Endothelial cell (in vitro differentiated cells): ENCODE data around the gene EDEM1. TPM values are rescaled to one million over a fixed set of nuclear protein-coding genes. Genes with fewer than 3 reads are reported as not detected.
"Not testable (repeated sequence)": the region's sequence is repeated elsewhere in the genome, so short reads cannot be mapped to it uniquely, and the experiment has no call there.

Experiments
- DNase-seq: peaks from one replicate; pipeline ENCODE4 v3.0.0; 2021; ENCODE audit warnings: low spot score
- H3K27ac Mint-ChIP-seq: one replicate; pipeline ENCODE4 v1.8.0; 2021; ENCODE audit warnings: mixed read lengths, inconsistent platforms; ENCODE audit not compliant: unreplicated experiment
- H3K27me3 Mint-ChIP-seq: one replicate; pipeline ENCODE4 v1.8.0; 2021; ENCODE audit warnings: mild to moderate bottlenecking, moderate library complexity, mixed read lengths, inconsistent platforms; ENCODE audit not compliant: unreplicated experiment
- H3K36me3 Mint-ChIP-seq: one replicate; pipeline ENCODE4 v1.8.0; 2021; ENCODE audit warnings: mild to moderate bottlenecking, low read depth, mixed read lengths, inconsistent platforms; ENCODE audit not compliant: unreplicated experiment
- H3K4me1 Mint-ChIP-seq: one replicate; pipeline ENCODE4 v1.8.0; 2021; ENCODE audit warnings: mild to moderate bottlenecking, mixed read lengths, inconsistent platforms; ENCODE audit not compliant: unreplicated experiment
- H3K4me3 Mint-ChIP-seq: one replicate; pipeline ENCODE4 v1.8.0; 2021; ENCODE audit warnings: mild to moderate bottlenecking, mixed read lengths, inconsistent platforms; ENCODE audit not compliant: unreplicated experiment
- H3K9me3 Mint-ChIP-seq: one replicate; pipeline ENCODE4 v1.8.0; 2021; ENCODE audit warnings: mixed read lengths, inconsistent platforms; ENCODE audit not compliant: unreplicated experiment
- CTCF ChIP-seq: fragments of 200-600 bp; sonication (generic); IDR thresholded peaks from one replicate; pipeline ENCODE4 v1.5.0; 2021; ENCODE audit warnings: antibody characterized with exemption; ENCODE audit not compliant: unreplicated experiment
- total RNA-seq: library from RNA; stranded (reverse); fragmentation: NEBNext Ultra II Directional; extraction: Animal tissue kit (Norgen Biotek cat#: 25700); gene quantifications from one replicate; pipeline ENCODE4 v1.2.1, GENCODE V29; 2021; ENCODE audit not compliant: unreplicated experiment

The EDEM1 gene
- total RNA-seq, 1 donor from 2014 or later, result 18.2 TPM

DNA sequence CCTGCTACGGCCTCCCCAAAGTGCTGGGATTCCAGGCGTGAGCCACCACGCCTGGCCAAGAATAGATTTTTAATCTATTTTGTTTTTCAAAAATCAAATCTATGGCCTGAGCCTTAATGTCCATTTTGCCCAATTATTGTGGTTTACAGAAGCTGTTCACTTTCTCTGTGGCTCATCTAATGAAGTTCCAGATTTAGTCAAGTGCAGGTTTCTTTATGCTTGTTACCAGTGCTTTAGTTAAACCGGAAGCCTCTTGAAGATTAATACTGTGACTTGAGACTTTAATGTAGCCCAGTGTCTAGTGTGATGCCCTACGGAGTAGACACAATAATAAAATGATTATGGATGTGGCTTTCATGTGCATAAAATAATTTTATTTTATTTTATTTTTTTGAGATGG is 16.5 kb upstream of the EDEM1 start:
- Mint-ChIP-seq H3K27ac (no peak overlapping the region), H3K36me3 (peaks cover 5% of the 10 kb centered on the region), H3K9me3 (no peaks in the 10 kb centered on the region), H3K4me3 (no peak overlapping the region), H3K27me3 (no peaks in the 10 kb centered on the region), H3K4me1 (peaks cover 3% of the 10 kb centered on the region)
- DNase-seq, result no peak
- no peak for TF ChIP-seq CTCF

GRCh38 chr3:5172018-5172417 is 15.5 kb upstream of the EDEM1 start:
- TF ChIP-seq CTCF, result no peak
- Mint-ChIP-seq H3K4me3 (no peak overlapping the region), H3K9me3 (no peaks in the 10 kb centered on the region), H3K36me3 (peaks cover 5% of the 10 kb centered on the region), H3K27me3 (no peaks in the 10 kb centered on the region), H3K27ac (no peak overlapping the region), H3K4me1 (no peaks in the 10 kb centered on the region)
- DNase-seq, result no peak

- not testable (repeated sequence) for H3K9me3 Mint-ChIP-seq, H3K4me3 Mint-ChIP-seq, H3K27me3 Mint-ChIP-seq, H3K36me3 Mint-ChIP-seq, H3K4me1 Mint-ChIP-seq, DNase-seq
- H3K27ac Mint-ChIP-seq, result peak overlapping the region; percentile 38
Measured at GRCh38 chr3:5179036-5179435, 8.5 kb upstream of the EDEM1 start.

DNA sequence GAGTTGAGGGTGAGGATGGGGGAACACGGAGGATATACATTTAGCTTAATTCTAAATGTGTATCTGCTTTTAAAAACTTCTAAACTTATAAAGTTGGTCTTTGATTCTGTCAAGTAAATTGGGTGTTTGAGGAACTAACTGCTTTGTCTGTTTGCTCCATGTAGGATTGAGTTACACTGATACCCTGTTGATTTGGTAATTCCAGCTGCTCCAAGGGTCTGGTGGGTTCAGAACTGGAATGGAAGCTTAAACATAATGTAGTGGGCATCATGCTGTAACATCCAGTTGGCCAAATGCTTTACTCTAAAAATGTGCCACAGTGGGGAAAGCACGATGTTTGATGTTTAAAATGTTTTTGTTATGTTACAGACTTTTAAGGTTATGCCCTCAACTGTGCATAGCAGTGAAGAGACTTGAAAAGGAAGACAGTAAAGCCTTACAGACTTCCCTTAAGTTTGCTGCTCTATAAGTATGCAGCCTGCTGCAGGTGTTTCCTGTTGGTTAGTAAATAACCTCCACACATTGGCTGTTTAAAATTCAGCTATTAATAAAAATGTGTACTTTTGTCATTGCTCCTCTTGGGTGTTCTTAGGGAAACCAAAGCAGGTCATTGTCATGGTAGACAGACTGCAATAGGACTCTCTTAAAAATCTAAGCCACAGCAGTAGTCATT is 5.9 kb upstream of the EDEM1 start:
- H3K4me3 Mint-ChIP-seq, result no peak overlapping the region
- DNase-seq, result no peak
- no peaks in the 10 kb centered on the region for H3K9me3 Mint-ChIP-seq
- TF ChIP-seq CTCF, result no peak
- no peak overlapping the region for H3K27ac Mint-ChIP-seq
- peaks cover 9% of the 10 kb centered on the region for H3K36me3 Mint-ChIP-seq
- H3K4me1 Mint-ChIP-seq, result peaks cover 15% of the 10 kb centered on the region
- H3K27me3 Mint-ChIP-seq, result peaks cover 4% of the 10 kb centered on the region

- not testable (repeated sequence) for DNase-seq, H3K9me3 Mint-ChIP-seq, H3K27ac Mint-ChIP-seq, H3K4me3 Mint-ChIP-seq, H3K36me3 Mint-ChIP-seq, H3K27me3 Mint-ChIP-seq
- H3K4me1 Mint-ChIP-seq, result peaks cover 16% of the 10 kb centered on the region
Measured at GRCh38 chr3:5183714-5184113, 3.8 kb upstream of the EDEM1 start.

- no peak for DNase-seq
- no peak for TF ChIP-seq CTCF
- H3K4me1 Mint-ChIP-seq, result peaks cover 16% of the 10 kb centered on the region
- H3K36me3 Mint-ChIP-seq, result peaks cover 6% of the 10 kb centered on the region
- H3K4me3 Mint-ChIP-seq, result no peak overlapping the region
- no peaks in the 10 kb centered on the region for H3K9me3 Mint-ChIP-seq
- H3K27ac Mint-ChIP-seq, result peak overlapping the region; percentile 13
- H3K27me3 Mint-ChIP-seq, result peaks cover 10% of the 10 kb centered on the region
Measured at GRCh38 chr3:5184499-5184898, 3.0 kb upstream of the EDEM1 start.
